HFFc6 (cell line): ENCODE measurements around the gene SLC25A40. TPM values are rescaled to one million over a fixed set of nuclear protein-coding genes. Genes with fewer than 3 reads are reported as not detected.
A peak's percentile ranks its signal among the peaks of the same experiment; 100 is the strongest.
"Not testable (repeated sequence)": the region's sequence is repeated elsewhere in the genome, so short reads cannot be mapped to it uniquely, and the experiment has no call there.

Experiments used
- DNase-seq: peaks from one replicate; pipeline ENCODE4 v3.0.0-alpha.2; 2018
- H3K27ac Mint-ChIP-seq: 2 replicates; pipeline ENCODE4 v1.8.0; 2020; ENCODE audit warnings: mild to moderate bottlenecking, mixed read lengths
- H3K27me3 Mint-ChIP-seq: 2 replicates; pipeline ENCODE4 v1.8.0; 2021; ENCODE audit warnings: mild to moderate bottlenecking, moderate library complexity, mixed read lengths; ENCODE audit not compliant: insufficient read depth
- H3K36me3 Mint-ChIP-seq: 2 replicates; pipeline ENCODE4 v1.8.0; 2021; ENCODE audit warnings: low read depth, mixed read lengths
- H3K4me1 Mint-ChIP-seq: 2 replicates; pipeline ENCODE4 v1.8.0; 2020; ENCODE audit warnings: low read depth, mixed read lengths
- H3K4me3 Mint-ChIP-seq: 2 replicates; pipeline ENCODE4 v1.8.0; 2020; ENCODE audit warnings: mild to moderate bottlenecking, moderate library complexity, mixed read lengths
- H3K9me3 Mint-ChIP-seq: 2 replicates; pipeline ENCODE4 v1.8.0; 2020; ENCODE audit warnings: mild to moderate bottlenecking, mixed read lengths
- CTCF ChIP-seq: fragments of 200-600 bp; sonication (generic); IDR thresholded peaks from 2 replicates; pipeline ENCODE4 v1.5.0; 2021; ENCODE audit warnings: antibody characterized with exemption, mild to moderate bottlenecking
- long read RNA-seq: library from polyadenylated mRNA; unstranded; transcript quantifications from one replicate; pipeline ENCODE4 v2.0.0, GENCODE V29; 2019
- total RNA-seq, 6 experiments: library from RNA; stranded (reverse); fragmentation: NEBNext Ultra II Directional; extraction: Animal tissue kit (Norgen Biotek cat#: 25700); gene quantifications; 2 replicates in 1 of 6; 3 replicates in 5 of 6; pipeline ENCODE4 v1.2.3, GENCODE V29; 2021

The SLC25A40 gene
- 10 to 100 TPM; 13.1 to 19.0 (median 15.7) TPM for total RNA-seq
- long read RNA-seq, full-length matches to known transcripts, result 5 of 11 reads
- long read RNA-seq, partial matches to known transcripts, result 2 of 11 reads
- long read RNA-seq, other reads (novel, unspliced or antisense), result 4 of 11 reads

GRCh38 chr7:87876040-87876868 lies at the start of gene SLC25A40, which contains the start of gene DBF4:
Gene SLC25A40 (minus strand): TSS chr7:87876360. CDS start chr7:87858727, 17,633 bp downstream.
Gene DBF4 (plus strand): TSS chr7:87876493. CDS start chr7:87876733, 240 bp downstream.
- H3K27ac Mint-ChIP-seq, result peak within 1 kb of the TSS; percentile 97
- no peaks in the 10 kb centered on the region; the same call in 1 of the 2 replicates for H3K27me3 Mint-ChIP-seq
- H3K36me3 Mint-ChIP-seq, result peaks cover 19% of the 10 kb centered on the region
- no peak for TF ChIP-seq CTCF
- H3K9me3 Mint-ChIP-seq, result peaks cover 6% of the 10 kb centered on the region; the same call in 1 of the 2 replicates
- H3K4me3 Mint-ChIP-seq, result peak within 1 kb of the TSS; percentile 99
- peak; percentile 92 for DNase-seq
- H3K4me1 Mint-ChIP-seq, result peaks cover 37% of the 10 kb centered on the region

GRCh38 chr7:87922759-87923395 lies 46.7 kb upstream of the SLC25A40 start:
- DNase-seq, H3K9me3 Mint-ChIP-seq, H3K4me3 Mint-ChIP-seq, H3K27ac Mint-ChIP-seq, H3K4me1 Mint-ChIP-seq, H3K27me3 Mint-ChIP-seq, H3K36me3 Mint-ChIP-seq: not testable (repeated sequence)

GRCh38 chr7:87920578-87920977 lies 44.4 kb upstream of the SLC25A40 start:
- H3K4me3 Mint-ChIP-seq, result no peak overlapping the region
- no peak for DNase-seq
- no peak for TF ChIP-seq CTCF
- H3K36me3 Mint-ChIP-seq, result no peaks in the 10 kb centered on the region
- no peaks in the 10 kb centered on the region for H3K9me3 Mint-ChIP-seq
- H3K27ac Mint-ChIP-seq, result no peak overlapping the region
- peaks cover 1% of the 10 kb centered on the region; the same call in 1 of the 2 replicates for H3K27me3 Mint-ChIP-seq
- no peaks in the 10 kb centered on the region for H3K4me1 Mint-ChIP-seq

- no peak for TF ChIP-seq CTCF
- H3K36me3 Mint-ChIP-seq, result no peaks in the 10 kb centered on the region
- H3K27ac Mint-ChIP-seq, result no peak overlapping the region
- H3K27me3 Mint-ChIP-seq, result peaks cover 1% of the 10 kb centered on the region; the same call in 1 of the 2 replicates
- H3K9me3 Mint-ChIP-seq, result no peaks in the 10 kb centered on the region
- H3K4me3 Mint-ChIP-seq, result no peak overlapping the region
- no peak for DNase-seq
- no peaks in the 10 kb centered on the region for H3K4me1 Mint-ChIP-seq
Observed at GRCh38 chr7:87919875-87920274, 43.7 kb upstream of the SLC25A40 start.

- DNase-seq, result no peak
- no peaks in the 10 kb centered on the region for H3K4me1 Mint-ChIP-seq
- H3K27me3 Mint-ChIP-seq, result peaks cover 1% of the 10 kb centered on the region; the same call in 1 of the 2 replicates
- no peak overlapping the region for H3K4me3 Mint-ChIP-seq
- H3K27ac Mint-ChIP-seq, result no peak overlapping the region
- H3K9me3 Mint-ChIP-seq, result no peaks in the 10 kb centered on the region
- no peaks in the 10 kb centered on the region for H3K36me3 Mint-ChIP-seq
- no peak for TF ChIP-seq CTCF
Observed at GRCh38 chr7:87918740-87919139, 42.6 kb upstream of the SLC25A40 start.

- no peaks in the 10 kb centered on the region for H3K9me3 Mint-ChIP-seq
- no peaks in the 10 kb centered on the region for H3K27me3 Mint-ChIP-seq
Observed at GRCh38 chr7:87912121-87912520, 36.0 kb upstream of the SLC25A40 start.

GRCh38 chr7:87908814-87909213 lies 32.7 kb upstream of the SLC25A40 start:
- not testable (repeated sequence) for H3K27ac Mint-ChIP-seq, H3K27me3 Mint-ChIP-seq, H3K9me3 Mint-ChIP-seq, H3K4me3 Mint-ChIP-seq, H3K4me1 Mint-ChIP-seq, DNase-seq
- H3K36me3 Mint-ChIP-seq, result peaks cover 14% of the 10 kb centered on the region

More at GRCh38 chr7:87912121-87912520, 36.0 kb upstream of the SLC25A40 start:
- Mint-ChIP-seq H3K4me1 (no peaks in the 10 kb centered on the region), H3K4me3 (no peak overlapping the region), H3K36me3 (peaks cover 7% of the 10 kb centered on the region), H3K27ac (no peak overlapping the region)
- TF ChIP-seq CTCF, result no peak
- no peak for DNase-seq

- H3K36me3 Mint-ChIP-seq, result peaks cover 14% of the 10 kb centered on the region
- not testable (repeated sequence) for H3K27me3 Mint-ChIP-seq, H3K4me1 Mint-ChIP-seq, H3K27ac Mint-ChIP-seq, H3K4me3 Mint-ChIP-seq, DNase-seq, H3K9me3 Mint-ChIP-seq
Observed at GRCh38 chr7:87907136-87907906, 31.2 kb upstream of the SLC25A40 start.
